ENCODE data around the gene TLX2.

DNA sequence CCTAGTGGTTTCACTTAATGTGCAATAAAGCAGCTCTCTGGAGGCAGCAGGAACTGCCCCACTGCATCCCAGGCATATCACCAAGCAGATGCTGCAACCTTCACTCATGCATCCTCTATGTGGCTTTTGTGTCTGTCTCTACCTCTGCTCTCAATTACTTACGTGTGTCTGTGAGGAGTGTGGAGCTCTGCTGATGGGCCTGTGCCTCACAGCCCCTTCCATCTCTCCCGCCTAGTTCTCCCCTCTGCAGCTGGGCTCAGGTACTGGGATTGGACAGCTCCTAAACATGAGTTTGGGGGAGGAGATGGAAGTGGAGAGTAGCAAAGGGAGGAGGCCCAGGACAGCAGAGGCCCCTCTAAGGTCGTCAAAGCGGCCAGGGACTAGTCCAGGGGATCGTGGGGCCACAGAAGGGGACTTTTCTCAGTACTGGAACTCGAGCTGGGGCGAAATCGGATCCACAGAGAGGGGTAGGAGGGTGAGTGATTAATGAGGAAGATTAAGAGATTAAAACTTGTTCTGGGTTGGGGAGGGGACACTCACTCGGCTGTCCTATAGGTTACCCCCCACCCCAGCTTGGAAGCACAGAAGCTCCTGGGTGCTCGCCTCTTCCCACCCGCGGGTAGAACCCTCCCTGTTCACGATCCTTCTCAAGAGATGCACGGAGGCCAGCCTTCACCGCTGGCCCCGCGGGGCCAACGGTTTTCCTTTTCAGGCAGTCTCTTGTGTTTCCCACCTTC is 12.7 kb upstream of the TLX2 start:
- no peak for TF ChIP-seq POLR2AphosphoS5 (IDR thresholded peaks at IDR 0.05)
- TF ChIP-seq, protein P1, sequence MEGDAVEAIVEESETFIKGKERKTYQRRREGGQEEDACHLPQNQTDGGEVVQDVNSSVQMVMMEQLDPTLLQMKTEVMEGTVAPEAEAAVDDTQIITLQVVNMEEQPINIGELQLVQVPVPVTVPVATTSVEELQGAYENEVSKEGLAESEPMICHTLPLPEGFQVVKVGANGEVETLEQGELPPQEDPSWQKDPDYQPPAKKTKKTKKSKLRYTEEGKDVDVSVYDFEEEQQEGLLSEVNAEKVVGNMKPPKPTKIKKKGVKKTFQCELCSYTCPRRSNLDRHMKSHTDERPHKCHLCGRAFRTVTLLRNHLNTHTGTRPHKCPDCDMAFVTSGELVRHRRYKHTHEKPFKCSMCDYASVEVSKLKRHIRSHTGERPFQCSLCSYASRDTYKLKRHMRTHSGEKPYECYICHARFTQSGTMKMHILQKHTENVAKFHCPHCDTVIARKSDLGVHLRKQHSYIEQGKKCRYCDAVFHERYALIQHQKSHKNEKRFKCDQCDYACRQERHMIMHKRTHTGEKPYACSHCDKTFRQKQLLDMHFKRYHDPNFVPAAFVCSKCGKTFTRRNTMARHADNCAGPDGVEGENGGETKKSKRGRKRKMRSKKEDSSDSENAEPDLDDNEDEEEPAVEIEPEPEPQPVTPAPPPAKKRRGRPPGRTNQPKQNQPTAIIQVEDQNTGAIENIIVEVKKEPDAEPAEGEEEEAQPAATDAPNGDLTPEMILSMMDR (IDR thresholded peaks at IDR 0.05) = no peak
